ENCODE data around the gene BMPR2. TPM values are rescaled to one million over a fixed set of nuclear protein-coding genes. Genes with fewer than 3 reads are reported as not detected.
"Not testable (repeated sequence)": the region's sequence is repeated elsewhere in the genome, so short reads cannot be mapped to it uniquely, and the experiment has no call there.

Gene BMPR2
- total RNA-seq, 1 experiment from 2014 or later: 9.7 TPM

DNA sequence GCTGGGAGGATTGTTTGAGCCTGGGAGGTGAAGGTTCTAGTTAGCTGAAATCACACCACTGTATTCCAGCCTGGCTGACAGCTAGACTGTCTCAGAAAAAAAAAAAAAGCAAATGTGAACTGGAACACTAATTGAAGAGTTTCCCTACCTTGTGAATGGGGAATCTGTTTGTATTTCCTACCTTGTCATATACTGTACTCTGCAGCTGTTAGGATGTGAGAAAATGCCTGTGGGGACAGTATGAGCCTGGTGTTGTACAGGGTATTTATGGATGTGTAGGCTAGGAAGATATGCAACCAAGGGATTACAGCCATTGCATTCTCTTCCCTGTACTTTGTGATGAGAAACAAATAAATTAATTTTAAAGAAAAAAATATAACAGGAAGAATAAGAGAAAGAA, 145.3 kb downstream of the BMPR2 start:
- DNase-seq (ENCODE audit: low spot score): no peak

DNA sequence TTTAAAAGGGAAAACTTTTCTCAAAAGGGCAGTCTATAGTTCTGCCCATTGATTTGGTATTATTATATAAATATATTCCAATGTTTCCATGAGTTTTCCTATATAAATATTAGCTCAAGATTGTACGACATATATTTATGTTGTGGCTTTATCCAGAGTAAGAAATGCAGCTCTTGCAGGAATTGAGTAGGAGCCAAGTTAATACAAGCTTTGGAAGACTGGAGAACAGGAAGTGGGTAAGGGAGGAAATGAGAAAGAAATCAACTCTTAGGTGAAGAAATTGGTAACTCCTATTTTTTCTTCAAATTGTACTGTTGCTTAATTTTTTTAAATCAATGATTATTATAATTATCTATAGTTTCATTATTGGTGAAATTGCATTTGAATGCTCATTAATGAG, 153.3 kb downstream of the BMPR2 start:
- peak; percentile 12 for DNase-seq (ENCODE audit: low spot score)

DNA sequence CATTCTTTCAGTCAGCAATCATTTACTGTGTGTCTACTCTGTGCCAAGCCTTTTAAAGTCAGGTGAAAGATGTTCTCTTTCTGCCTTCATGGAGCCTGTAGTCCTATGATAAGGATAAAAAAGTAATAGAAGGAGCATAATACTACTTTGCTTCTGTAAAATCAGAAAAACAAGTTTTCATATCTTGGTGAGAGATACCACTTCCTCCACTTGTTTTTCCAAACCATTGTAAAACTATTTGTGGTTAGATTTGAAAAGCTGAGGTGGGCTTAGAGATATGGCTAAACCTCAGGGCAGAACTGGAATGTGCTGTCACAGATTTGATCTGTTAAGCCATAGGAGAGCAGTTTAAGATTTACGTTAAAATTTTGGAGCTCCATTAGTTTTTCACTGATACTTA, 153.9 kb downstream of the BMPR2 start:
- DNase-seq (ENCODE audit: low spot score): peak; percentile 48

DNA sequence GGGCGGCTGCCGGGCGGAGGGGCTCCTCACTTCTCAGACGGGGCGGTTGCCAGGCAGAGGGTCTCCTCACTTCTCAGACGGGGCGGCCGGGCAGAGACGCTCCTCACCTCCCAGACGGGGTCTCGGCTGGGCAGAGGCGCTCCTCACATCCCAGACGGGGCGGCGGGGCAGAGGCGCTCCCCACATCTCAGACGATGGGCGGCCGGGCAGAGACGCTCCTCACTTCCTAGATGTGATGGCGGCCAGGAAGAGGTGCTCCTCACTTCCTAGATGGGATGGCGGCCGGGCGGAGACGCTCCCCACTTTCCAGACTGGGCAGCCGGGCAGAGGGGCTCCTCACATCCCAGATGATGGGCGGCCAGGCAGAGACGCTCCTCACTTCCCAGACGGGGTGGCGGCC, 159.2 kb downstream of the BMPR2 start:
- DNase-seq (ENCODE audit: low spot score): not testable (repeated sequence)

DNA sequence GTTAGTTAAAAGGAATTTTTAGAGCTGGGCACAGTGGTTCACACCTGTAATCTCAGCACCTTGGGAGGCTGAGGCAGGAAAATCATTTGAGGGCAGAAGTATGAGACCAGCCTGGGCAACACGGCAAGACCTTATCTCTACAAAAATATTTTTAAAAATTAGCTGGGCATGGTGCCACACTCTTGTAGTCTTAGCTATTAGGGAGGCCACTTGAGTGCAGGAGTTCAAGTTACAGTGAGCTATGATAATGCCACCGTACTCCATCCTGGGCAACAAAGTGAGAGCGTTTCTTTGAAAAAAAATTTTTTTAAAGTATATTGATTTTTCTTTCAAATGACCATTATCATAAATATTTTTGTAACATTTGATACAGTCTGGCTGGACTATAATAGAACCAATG, 165.0 kb downstream of the BMPR2 start:
- no peak for DNase-seq (ENCODE audit: low spot score)

DNA sequence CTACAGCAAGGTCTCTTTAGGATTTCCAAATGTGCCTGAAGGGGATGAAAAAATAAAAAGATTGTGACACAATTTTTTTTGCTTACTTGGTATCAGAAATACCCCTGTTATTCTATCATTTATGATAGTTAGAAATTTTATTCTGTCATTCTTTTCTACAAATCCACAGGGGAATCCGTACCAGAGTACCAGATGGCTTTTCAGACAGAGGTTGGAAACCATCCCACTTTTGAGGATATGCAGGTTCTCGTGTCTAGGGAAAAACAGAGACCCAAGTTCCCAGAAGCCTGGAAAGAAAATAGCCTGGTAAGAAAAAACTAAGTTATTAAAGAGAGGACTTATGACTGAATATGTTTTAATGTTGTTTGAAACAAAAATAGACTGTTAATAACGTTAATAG, 166.0 kb downstream of the BMPR2 start:
- no peak for DNase-seq (ENCODE audit: low spot score)

DNA sequence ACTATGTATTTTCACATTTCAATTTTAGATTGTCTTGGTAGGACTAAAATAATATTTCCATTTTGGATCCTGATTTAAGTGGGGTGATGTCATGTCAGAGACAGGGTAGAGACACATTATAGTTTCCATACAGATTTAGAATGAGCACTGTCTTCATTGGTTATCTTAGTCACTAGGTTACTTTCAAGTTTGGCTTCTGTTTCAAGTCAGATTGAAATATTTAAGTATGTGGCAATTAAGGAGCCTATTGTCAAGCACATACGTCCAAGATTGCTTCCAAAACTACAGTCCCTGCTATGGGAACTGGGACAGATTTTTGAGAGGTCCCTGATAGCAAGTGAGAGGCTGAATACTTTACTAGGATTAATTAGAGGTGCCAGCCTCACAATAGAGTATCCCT, 169.4 kb downstream of the BMPR2 start:
- no peak for DNase-seq (ENCODE audit: low spot score)

DNA sequence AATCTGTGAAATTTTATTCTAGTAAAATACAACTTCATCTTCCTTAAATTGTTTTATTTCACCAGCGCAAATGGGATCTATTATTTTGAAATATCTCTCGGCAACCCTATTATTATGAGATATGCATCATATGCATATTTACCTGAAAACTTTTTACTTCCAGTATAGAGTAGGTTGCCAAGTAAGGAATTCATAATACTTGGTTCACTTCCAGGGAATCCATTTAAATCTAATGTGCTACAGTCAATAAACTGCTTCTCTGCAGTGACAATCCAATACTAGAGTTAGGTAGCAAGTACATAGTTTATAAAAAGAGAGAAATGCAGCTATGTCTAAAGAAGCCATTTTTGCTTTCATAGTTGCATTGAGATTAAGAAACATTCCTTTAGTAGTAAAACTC, 169.8 kb downstream of the BMPR2 start:
- no peak for DNase-seq (ENCODE audit: low spot score)

DNA sequence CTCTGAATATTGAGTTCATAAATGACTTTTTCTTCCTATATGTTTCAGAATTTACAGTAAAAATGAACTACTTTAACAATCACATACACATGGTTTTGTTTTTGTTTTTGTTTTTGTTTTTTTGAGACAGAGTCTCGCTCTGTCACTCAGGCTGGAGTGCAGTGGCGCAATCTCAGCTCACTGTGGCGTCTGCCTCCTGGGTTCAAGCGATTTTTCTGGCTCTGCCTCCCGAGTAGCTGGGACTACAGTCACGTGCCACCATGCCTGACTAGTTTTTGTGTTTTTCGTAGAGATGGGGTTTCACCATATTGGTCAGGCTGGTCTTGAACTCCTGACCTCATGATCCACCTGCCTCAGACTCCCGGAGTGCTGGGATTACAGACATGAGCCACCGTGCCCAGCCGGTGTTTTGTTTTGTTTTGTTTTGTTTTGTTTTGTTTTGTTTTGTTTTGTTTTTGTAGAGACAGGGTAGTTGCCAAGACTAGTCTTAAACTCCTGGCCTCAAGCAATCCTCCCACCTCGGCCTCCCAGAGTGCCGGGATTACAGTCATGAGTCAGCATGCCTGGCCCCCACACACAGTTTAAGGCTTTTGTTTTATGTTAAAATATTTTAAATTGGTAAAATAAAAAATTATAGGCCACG, 170.5 kb downstream of the BMPR2 start:
- not testable (repeated sequence) for DNase-seq (ENCODE audit: low spot score)

DNA sequence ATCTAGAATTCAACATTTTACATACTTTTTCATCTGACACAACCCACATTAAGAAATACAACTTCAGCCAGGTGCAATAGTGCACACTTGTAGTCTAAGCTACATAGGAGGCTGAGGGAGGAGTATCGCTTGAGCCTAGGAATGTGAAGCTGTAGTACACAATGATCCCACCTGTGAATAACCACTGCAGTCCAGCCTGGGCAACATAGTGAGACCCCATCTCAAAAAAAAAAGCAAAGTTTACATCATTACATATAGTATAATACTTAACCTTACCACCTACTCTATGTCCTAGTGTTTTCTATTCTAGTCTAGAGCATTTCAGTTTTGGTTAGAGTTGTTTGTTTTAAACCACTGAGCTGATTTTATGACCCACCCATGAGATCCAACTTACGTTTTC, 172.1 kb downstream of the BMPR2 start:
- DNase-seq (ENCODE audit: low spot score): no peak

DNA sequence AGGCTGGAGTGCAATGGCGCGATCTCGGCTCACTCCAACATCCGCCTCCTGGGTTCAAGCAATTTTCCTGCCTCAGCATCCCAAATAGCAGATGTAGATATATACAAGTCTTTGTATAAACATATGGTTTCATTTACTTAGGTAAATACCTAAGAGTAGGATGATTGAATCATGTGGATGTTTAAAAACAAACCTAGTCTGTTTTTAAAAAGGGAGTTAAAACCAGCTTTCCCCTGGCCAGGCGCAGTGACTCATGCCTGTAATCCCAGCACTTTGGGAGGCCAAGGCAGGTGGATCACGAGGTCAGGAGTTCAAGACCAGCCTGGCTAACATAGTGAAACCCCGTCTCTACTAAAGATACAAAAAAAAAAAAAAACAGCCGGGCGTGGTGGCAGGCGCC, 174.9 kb downstream of the BMPR2 start:
- not testable (repeated sequence) for DNase-seq (ENCODE audit: low spot score)

DNA sequence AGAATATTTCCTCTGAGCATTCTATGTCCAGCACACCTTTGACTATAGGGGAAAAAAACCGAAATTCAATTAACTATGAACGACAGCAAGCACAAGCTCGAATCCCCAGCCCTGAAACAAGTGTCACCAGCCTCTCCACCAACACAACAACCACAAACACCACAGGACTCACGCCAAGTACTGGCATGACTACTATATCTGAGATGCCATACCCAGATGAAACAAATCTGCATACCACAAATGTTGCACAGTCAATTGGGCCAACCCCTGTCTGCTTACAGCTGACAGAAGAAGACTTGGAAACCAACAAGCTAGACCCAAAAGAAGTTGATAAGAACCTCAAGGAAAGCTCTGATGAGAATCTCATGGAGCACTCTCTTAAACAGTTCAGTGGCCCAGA, 179.2 kb downstream of the BMPR2 start:
- DNase-seq (ENCODE audit: low spot score): no peak

DNA sequence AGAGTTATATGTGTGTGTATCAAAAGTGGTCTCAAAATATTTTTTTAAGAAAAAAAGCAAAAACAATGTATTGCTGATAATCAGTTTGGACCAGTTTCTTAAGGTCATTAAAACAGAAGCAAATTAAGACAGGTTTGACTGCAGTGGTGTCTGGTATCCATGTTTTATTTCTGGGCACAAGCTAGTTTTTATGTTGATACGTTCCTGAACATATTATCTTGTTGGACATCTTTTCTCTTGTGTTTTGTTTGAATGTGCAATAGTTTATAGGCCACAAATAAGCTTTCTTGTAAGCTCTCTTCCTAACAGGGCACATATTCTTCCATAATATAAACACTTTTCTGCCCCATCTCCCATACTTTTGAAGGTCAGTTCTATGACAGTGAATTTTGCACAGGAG, 184.1 kb downstream of the BMPR2 start:
- DNase-seq (ENCODE audit: low spot score): no peak

DNA sequence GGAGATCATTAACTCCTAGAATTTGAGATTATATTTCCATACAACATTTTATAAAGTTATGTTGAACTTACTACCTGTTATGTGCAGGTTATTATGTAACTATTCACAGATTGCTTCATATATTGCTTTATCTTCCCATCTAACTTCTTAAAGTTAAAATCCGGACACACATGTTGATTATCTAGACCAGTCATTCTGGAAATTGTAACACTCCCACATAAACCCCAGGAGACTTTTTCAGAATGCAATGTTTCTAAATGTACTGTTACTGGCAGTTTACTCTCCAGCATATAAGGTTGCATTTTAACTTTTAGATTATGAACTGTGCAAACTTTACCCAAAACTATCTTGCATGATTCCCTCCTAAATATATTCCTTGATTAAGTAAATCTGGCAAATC, 188.1 kb downstream of the BMPR2 start:
- DNase-seq (ENCODE audit: low spot score): no peak

DNA sequence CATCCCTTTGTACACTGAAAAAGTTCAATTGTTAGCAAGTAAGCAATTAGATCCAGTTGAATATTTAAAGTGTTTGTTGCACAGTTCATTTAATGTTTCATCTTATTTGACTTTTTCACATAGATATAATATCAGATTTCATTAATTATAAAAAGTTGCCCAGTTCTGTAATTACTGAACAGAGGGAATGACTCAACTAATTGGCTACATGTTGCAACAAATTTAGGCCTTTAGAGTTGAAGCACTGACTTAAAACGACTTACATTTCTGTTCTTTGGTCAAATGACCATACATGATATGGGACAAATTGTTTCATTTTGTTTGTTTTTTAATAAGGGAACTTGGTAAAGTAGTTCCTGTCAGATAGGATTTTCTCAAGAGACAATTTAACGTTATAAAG, 190.2 kb downstream of the BMPR2 start:
- DNase-seq (ENCODE audit: low spot score): no peak

DNA sequence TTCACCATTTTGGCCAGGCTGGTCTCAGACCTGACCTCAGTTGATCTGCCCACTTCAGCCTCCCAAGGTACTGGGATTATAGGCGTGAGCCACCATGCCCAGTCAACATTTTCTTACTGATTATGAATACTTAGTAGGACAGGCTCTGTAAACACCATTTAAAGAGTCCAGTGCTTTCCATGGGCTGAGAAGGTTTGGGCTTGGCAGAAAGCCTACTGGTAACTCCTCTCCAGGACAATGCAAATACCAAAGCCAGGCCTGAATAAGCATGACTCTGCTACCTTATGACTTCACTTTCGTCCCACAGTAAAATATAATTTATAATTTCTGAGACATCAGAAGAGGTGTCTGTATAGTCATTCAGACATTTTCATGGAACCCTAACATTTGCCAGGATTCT, 198.4 kb downstream of the BMPR2 start:
- DNase-seq (ENCODE audit: low spot score): no peak

DNA sequence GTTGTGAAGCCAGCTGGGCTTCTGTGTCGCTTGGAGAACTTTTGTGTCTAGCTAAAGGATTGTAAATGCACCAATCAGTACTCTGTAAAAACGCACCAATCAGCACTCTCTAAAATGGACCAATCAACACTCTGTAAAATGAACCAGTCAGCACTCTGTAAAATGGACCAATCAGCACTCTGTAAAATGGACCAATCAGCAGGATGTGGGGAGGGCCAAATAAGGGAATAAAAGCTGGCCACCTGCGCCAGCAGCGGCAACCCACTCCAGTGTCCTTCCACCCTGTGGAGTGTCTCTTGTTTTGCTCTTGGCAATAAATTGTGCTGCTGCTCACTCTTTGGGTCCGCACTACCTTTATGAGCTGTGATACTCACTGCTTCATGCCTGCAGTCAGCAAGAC, 199.1 kb downstream of the BMPR2 start:
- DNase-seq (ENCODE audit: low spot score): not testable (repeated sequence)

DNA sequence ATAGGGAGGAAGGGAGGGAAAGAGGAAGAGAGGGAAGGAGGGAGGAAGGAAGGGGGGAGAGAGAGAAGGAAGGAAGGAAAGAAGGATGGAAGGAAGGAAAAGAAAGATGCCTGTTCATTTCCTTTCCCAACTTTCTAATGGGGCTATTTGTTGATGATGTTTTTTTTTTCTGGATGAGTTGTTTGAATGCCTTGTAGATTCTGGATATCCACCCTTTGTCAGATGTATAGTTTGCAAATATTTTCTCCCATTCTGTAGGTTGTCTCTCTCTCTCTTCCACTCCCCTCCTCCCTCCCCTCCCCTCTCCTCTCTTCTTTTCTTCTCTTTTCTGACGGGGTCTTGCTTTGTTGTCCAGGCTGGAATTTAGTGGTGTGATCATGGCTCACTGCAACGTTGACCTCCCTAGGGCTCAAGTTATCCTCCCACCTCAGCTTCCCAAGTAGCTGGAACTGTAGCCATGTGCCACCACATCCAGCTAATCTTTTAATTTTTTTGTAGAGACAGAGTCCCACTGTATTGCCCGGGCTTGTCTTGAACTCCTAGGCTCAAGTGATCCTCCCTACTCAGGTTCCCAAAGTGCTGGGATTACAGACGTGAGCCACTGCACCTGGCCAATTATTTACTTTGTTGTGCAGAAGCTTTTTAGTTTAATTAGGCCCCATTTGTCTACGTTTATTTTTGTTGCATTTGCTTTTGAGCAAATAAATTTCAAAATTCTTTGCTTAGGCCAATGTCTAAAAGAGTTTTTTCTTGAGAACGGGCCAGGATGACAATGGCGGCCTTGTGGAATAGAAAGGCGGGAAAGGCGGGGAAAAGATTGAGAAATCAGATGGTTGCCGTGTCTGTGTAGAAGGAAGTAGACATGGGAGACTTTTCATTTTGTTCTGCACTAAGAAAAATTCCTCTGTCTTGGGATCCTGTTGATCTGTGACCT, 201.4 kb downstream of the BMPR2 start:
- DNase-seq (ENCODE audit: low spot score): no peak

DNA sequence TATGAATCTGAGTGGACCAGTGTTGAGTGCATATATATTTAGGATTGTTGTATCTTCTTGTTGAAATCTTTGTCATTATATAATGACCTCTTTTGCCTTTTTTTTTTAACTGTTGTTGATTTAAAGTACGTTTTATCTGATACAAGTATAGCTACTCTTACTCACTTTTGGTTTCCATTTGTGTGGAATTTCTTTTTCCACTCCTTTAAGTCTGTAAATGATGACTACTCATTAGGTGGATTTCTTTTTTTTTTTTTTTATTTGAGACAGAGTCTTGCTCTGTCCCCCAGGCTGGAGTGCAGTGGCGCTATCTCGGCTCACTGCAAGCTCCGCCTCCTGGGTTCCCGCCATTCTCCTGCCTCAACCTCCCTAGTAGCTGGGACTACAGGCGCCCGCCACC, 206.7 kb downstream of the BMPR2 start:
- DNase-seq (ENCODE audit: low spot score): not testable (repeated sequence)

DNA sequence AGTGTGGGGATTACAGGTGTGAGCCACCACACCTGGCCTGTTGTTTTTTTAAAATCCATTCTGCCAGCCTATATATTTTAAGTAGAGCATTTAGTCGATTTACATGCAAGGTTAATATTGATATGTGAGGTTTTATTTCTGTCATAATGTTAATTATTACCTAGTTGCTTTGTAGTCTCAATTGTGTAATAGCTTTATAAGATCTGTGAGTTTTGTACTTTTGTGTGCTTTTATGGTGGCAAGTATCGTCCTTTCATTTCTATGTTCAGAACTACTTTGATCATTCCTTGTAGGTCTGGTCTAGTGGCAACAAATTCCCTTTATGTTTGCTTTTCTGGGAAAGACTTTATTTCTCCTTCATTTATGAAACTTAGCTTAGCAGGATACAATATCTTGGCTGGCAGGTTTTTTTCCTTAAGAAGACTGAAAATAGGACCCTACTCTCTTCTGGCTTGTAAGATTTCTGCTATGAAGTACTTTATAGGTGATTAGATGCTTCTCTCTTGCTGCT, 207.6 kb downstream of the BMPR2 start:
- DNase-seq (ENCODE audit: low spot score): no peak

DNA sequence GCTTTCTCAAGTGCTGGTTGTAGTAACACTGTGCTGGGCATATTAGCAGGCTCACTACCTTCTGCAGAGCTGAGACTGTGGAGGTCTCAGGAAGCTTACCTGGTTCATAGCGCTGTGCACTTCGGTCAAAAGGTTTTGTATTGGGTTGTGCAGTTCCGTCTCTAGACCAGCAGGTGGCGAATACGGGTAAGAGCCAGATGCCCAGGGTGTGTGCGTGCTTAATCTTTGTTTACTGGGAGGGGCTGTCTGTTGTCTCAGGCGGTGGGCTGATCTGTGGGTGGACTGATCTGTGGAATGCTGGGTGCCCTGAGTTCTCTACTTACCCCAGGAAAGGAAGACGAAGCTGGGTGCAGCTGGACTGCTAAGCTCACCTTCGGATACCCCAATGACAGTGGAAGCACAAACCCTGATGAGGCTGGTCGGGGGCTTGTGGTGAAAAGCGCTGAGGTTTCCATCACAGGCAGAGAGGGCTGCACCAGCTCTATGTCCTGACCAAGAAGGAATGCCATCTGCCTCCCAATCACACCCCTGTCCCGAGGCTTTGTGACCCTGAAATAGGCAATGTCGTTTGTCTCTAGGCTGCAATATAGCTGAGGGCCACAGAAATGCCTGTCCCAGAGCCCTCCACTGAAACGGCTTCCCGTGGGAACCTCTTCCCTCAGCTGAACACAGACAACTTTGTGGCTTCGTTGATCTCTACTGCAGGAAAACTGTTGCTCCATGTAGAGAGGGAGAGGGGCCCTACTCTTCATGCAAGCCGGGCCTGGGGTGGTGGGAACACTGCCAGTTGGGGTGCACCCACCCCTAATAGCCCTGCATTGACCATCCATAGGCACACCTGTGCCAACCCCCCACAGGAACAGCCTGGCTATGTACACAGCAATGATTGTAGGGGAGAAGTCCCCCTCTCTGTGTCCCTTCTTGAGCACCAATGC, 212.8 kb downstream of the BMPR2 start:
- peak; percentile 71 for DNase-seq (ENCODE audit: low spot score)

DNA sequence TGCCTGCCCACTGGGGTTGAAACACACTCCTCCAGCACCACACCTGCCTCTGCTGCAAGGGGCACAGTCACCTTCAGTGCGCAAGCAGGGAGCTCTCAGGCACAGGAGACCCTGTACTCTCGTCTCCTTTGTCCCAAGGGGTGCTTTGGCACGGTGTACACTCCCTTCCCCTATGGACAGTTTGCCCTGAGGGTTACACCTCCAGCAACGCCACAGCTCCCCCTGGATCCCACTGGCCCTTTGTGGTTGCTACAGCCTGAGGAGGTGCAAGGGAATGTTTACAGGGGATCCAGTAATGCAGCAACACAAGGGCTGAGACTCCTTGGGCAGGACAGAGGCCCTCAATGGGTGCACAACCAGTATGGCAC, 213.4 kb downstream of the BMPR2 start:
- no peak for DNase-seq (ENCODE audit: low spot score)
